Dendritic cell treated with granulocyte-macrophage colony-stimulating factor and Interleukin-4, amounts not matched to agents 40 ng/mL and 50 ng/mL, for 4 days (primary cell): Measurements from ENCODE around the gene AGGF1.

Experiments
- H3K27ac Mint-ChIP-seq: one replicate; pipeline ENCODE4 v1.8.0; 2022; ENCODE audit warnings: mild to moderate bottlenecking, mixed read lengths
- H3K27me3 Mint-ChIP-seq: one replicate; pipeline ENCODE4 v1.8.0; 2022; ENCODE audit warnings: mild to moderate bottlenecking, mixed read lengths
- H3K36me3 Mint-ChIP-seq: one replicate; pipeline ENCODE4 v1.8.0; 2022; ENCODE audit warnings: low read depth, mixed read lengths
- H3K4me1 Mint-ChIP-seq: one replicate; pipeline ENCODE4 v1.8.0; 2022; ENCODE audit warnings: low read depth, mixed read lengths
- H3K4me3 Mint-ChIP-seq: one replicate; pipeline ENCODE4 v1.8.0; 2022; ENCODE audit warnings: mild to moderate bottlenecking, moderate library complexity, mixed read lengths
- H3K9me3 Mint-ChIP-seq: one replicate; pipeline ENCODE4 v1.8.0; 2022; ENCODE audit warnings: mixed read lengths
- intact Hi-C: fragments of 100-400 bp; cut with micrococcal nuclease; formaldehyde crosslinking; loops from one replicate; pipeline ENCODE4 v1.15.0; 2022

The AGGF1 gene

GRCh38 chr5:77010243-77010642, 20.0 kb upstream of the AGGF1 start:
- H3K4me1 Mint-ChIP-seq = peaks cover 6% of the 10 kb centered on the region
- peaks cover 1% of the 10 kb centered on the region for H3K27me3 Mint-ChIP-seq
- no peaks in the 10 kb centered on the region for H3K36me3 Mint-ChIP-seq
- intact Hi-C loops = no loop called here
- H3K9me3 Mint-ChIP-seq = no peaks in the 10 kb centered on the region
- no peak overlapping the region for H3K4me3 Mint-ChIP-seq
- no peak overlapping the region for H3K27ac Mint-ChIP-seq

GRCh38 chr5:77011498-77011897, 18.7 kb upstream of the AGGF1 start:
- no peaks in the 10 kb centered on the region for H3K9me3 Mint-ChIP-seq
- H3K4me3 Mint-ChIP-seq = no peak overlapping the region
- H3K27ac Mint-ChIP-seq = no peak overlapping the region
- intact Hi-C loops = no loop called here
- no peaks in the 10 kb centered on the region for H3K36me3 Mint-ChIP-seq
- peaks cover 1% of the 10 kb centered on the region for H3K27me3 Mint-ChIP-seq
- H3K4me1 Mint-ChIP-seq = peaks cover 6% of the 10 kb centered on the region

- H3K36me3 Mint-ChIP-seq = no peaks in the 10 kb centered on the region
- intact Hi-C loops = no loop called here
- H3K27me3 Mint-ChIP-seq = no peaks in the 10 kb centered on the region
- peaks cover 2% of the 10 kb centered on the region for H3K4me1 Mint-ChIP-seq
- no peak overlapping the region for H3K4me3 Mint-ChIP-seq
- no peak overlapping the region for H3K27ac Mint-ChIP-seq
- no peaks in the 10 kb centered on the region for H3K9me3 Mint-ChIP-seq
Observed at GRCh38 chr5:77012601-77013000, 17.6 kb upstream of the AGGF1 start.

- peaks cover 2% of the 10 kb centered on the region for H3K27me3 Mint-ChIP-seq
- H3K36me3 Mint-ChIP-seq = no peaks in the 10 kb centered on the region
- peaks cover 7% of the 10 kb centered on the region for H3K4me1 Mint-ChIP-seq
- H3K4me3 Mint-ChIP-seq = no peak overlapping the region
- H3K9me3 Mint-ChIP-seq = no peaks in the 10 kb centered on the region
- intact Hi-C loops = loop anchor here (1.0 to 5.0 kb wide), 2 partner anchors 104 to 148 kb away; no protein-coding TSS in a partner anchor
- H3K27ac Mint-ChIP-seq = no peak overlapping the region
Observed at GRCh38 chr5:77015938-77016569, 14.2 kb upstream of the AGGF1 start.

- Mint-ChIP-seq H3K27ac (no peak overlapping the region), H3K36me3 (no peaks in the 10 kb centered on the region), H3K4me3 (no peak overlapping the region), H3K4me1 (peaks cover 7% of the 10 kb centered on the region), H3K9me3 (no peaks in the 10 kb centered on the region), H3K27me3 (peaks cover 2% of the 10 kb centered on the region)
- intact Hi-C loops = loop anchor here (1.0 to 5.0 kb wide), 2 partner anchors 105 to 149 kb away; no protein-coding TSS in a partner anchor
Observed at GRCh38 chr5:77016962-77017361, 13.2 kb upstream of the AGGF1 start.

GRCh38 chr5:77017668-77018067, 12.5 kb upstream of the AGGF1 start:
- Mint-ChIP-seq H3K9me3 (no peaks in the 10 kb centered on the region), H3K27ac (no peak overlapping the region), H3K36me3 (no peaks in the 10 kb centered on the region), H3K4me1 (peaks cover 7% of the 10 kb centered on the region), H3K27me3 (peaks cover 4% of the 10 kb centered on the region), H3K4me3 (no peak overlapping the region)
- intact Hi-C loops = loop anchor here (5.0 kb wide), 1 partner anchor 105 kb away; no protein-coding TSS in a partner anchor

GRCh38 chr5:77022511-77023417, 7.4 kb upstream of the AGGF1 start:
- H3K9me3 Mint-ChIP-seq = no peaks in the 10 kb centered on the region
- H3K36me3 Mint-ChIP-seq = no peaks in the 10 kb centered on the region

GRCh38 chr5:77024490-77024889, 5.7 kb upstream of the AGGF1 start:
- Mint-ChIP-seq H3K27me3 (peaks cover 2% of the 10 kb centered on the region), H3K27ac (no peak overlapping the region), H3K9me3 (peaks cover 17% of the 10 kb centered on the region), H3K36me3 (peaks cover 7% of the 10 kb centered on the region), H3K4me1 (peaks cover 11% of the 10 kb centered on the region), H3K4me3 (no peak overlapping the region)
- intact Hi-C loops = no loop called here

More at GRCh38 chr5:77022511-77023417, 7.4 kb upstream of the AGGF1 start:
- Mint-ChIP-seq H3K27me3 (peaks cover 4% of the 10 kb centered on the region), H3K4me3 (no peak overlapping the region), H3K27ac (no peak overlapping the region), H3K4me1 (peaks cover 17% of the 10 kb centered on the region)
- intact Hi-C loops = no loop called here

- Mint-ChIP-seq H3K27me3 (no peaks in the 10 kb centered on the region), H3K4me3 (no peak overlapping the region), H3K9me3 (peaks cover 18% of the 10 kb centered on the region), H3K4me1 (peaks cover 26% of the 10 kb centered on the region), H3K27ac (no peak overlapping the region), H3K36me3 (peaks cover 21% of the 10 kb centered on the region)
- intact Hi-C loops = no loop called here
Observed at GRCh38 chr5:77028631-77029375, 1.4 kb upstream of the AGGF1 start.

- H3K27me3 Mint-ChIP-seq = no peaks in the 10 kb centered on the region
- H3K4me1 Mint-ChIP-seq = peaks cover 23% of the 10 kb centered on the region
- H3K36me3 Mint-ChIP-seq = peaks cover 21% of the 10 kb centered on the region
- peaks cover 18% of the 10 kb centered on the region for H3K9me3 Mint-ChIP-seq
- intact Hi-C loops = no loop called here
- H3K27ac Mint-ChIP-seq = peak overlapping the region; percentile 95
- no peak overlapping the region for H3K4me3 Mint-ChIP-seq
Observed at GRCh38 chr5:77029376-77029885, 773 bp upstream of the AGGF1 start.

- Mint-ChIP-seq H3K27me3 (no peaks in the 10 kb centered on the region), H3K4me3 (peak overlapping the region; percentile 95), H3K36me3 (peaks cover 45% of the 10 kb centered on the region), H3K4me1 (peaks cover 15% of the 10 kb centered on the region), H3K9me3 (peaks cover 18% of the 10 kb centered on the region), H3K27ac (no peak overlapping the region)
- intact Hi-C loops = loop anchor here (2.0 kb wide), 1 partner anchor 33 kb away; no protein-coding TSS in a partner anchor
Observed at GRCh38 chr5:77031891-77032290, 1.7 kb downstream of the AGGF1 start.

- Mint-ChIP-seq H3K27ac (no peak overlapping the region), H3K4me1 (peaks cover 15% of the 10 kb centered on the region), H3K36me3 (peaks cover 52% of the 10 kb centered on the region), H3K27me3 (no peaks in the 10 kb centered on the region), H3K4me3 (no peak overlapping the region), H3K9me3 (peaks cover 18% of the 10 kb centered on the region)
- intact Hi-C loops = no loop called here
Observed at GRCh38 chr5:77032635-77033034, 2.4 kb downstream of the AGGF1 start.

- Mint-ChIP-seq H3K27ac (no peak overlapping the region), H3K27me3 (no peaks in the 10 kb centered on the region), H3K36me3 (peaks cover 54% of the 10 kb centered on the region), H3K4me3 (no peak overlapping the region), H3K9me3 (peaks cover 12% of the 10 kb centered on the region), H3K4me1 (peaks cover 15% of the 10 kb centered on the region)
- intact Hi-C loops = no loop called here
Observed at GRCh38 chr5:77033338-77033737, 3.1 kb downstream of the AGGF1 start.
